ENCODE data around the gene TCF7L2. TPM values are rescaled to one million over a fixed set of nuclear protein-coding genes. Genes with fewer than 3 reads are reported as not detected.

TCF7L2 gene
- total RNA-seq, 1 experiment from 2014 or later: 14.8 TPM

GRCh38 chr10:113037218-113037617 is 87.2 kb downstream of the TCF7L2 start:
- H2AFZ ChIP-seq: no peak overlapping the region
- no peaks in the 10 kb centered on the region for H3F3A ChIP-seq (ENCODE audit: insufficient read depth, low read depth)
- BruUV-seq (replicated peaks): no TSS peak
- no peak for DNase-seq
- H3K4me3 ChIP-seq: no peak overlapping the region
- no peaks in the 10 kb centered on the region for H3K27me3 ChIP-seq (ENCODE audit: insufficient read depth, low read depth)
- no peak for TF ChIP-seq CTCF (conservative IDR thresholded peaks at IDR 0.05)
- no peak for TF ChIP-seq EZH2 (IDR thresholded peaks at IDR 0.05; ENCODE audit: low read depth)
- intact Hi-C loops (cut with micrococcal nuclease; ENCODE audit: unreplicated experiment): no loop called here
- H3K79me2 ChIP-seq (ENCODE audit: low read depth): no peaks in the 10 kb centered on the region
- POLR2A ChIA-PET (ENCODE audit: unreplicated experiment): no interaction called here
- H3K27ac ChIP-seq: no peak overlapping the region
- no peaks in the 10 kb centered on the region for H4K20me1 ChIP-seq (ENCODE audit: insufficient read depth)
- H3K9me2 ChIP-seq (ENCODE audit: insufficient read depth): no peaks in the 10 kb centered on the region
- CTCF ChIA-PET: no interaction called here
- no peaks in the 10 kb centered on the region for H3K9me3 ChIP-seq (ENCODE audit: insufficient read depth, low read depth)
- no peaks in the 10 kb centered on the region for H3K36me3 ChIP-seq (ENCODE audit: low read depth)
- peaks cover 6% of the 10 kb centered on the region for H3K4me1 ChIP-seq (replicated peaks; ENCODE audit: insufficient read depth)
- H3K4me2 ChIP-seq: no peak overlapping the region

- H4K20me1 ChIP-seq (ENCODE audit: insufficient read depth): no peaks in the 10 kb centered on the region
- no peaks in the 10 kb centered on the region for H3K27me3 ChIP-seq (ENCODE audit: insufficient read depth, low read depth)
- no peaks in the 10 kb centered on the region for H3K79me2 ChIP-seq (ENCODE audit: low read depth)
- no peak overlapping the region for H3K4me2 ChIP-seq
- H3K9me2 ChIP-seq (ENCODE audit: insufficient read depth): no peaks in the 10 kb centered on the region
- TF ChIP-seq CTCF (conservative IDR thresholded peaks at IDR 0.05) (no peak), EZH2 (IDR thresholded peaks at IDR 0.05; ENCODE audit: low read depth) (no peak)
- H3K4me3 ChIP-seq: no peak overlapping the region
- no TSS peak for BruUV-seq (replicated peaks)
- H2AFZ ChIP-seq: no peak overlapping the region
- H3K27ac ChIP-seq: no peak overlapping the region
- H3K9me3 ChIP-seq (ENCODE audit: insufficient read depth, low read depth): no peaks in the 10 kb centered on the region
- ChIA-PET CTCF (no interaction called here), POLR2A (ENCODE audit: unreplicated experiment) (no interaction called here)
- DNase-seq: no peak
- no peaks in the 10 kb centered on the region for H3K36me3 ChIP-seq (ENCODE audit: low read depth)
- H3K4me1 ChIP-seq (replicated peaks; ENCODE audit: insufficient read depth): peaks cover 11% of the 10 kb centered on the region
- intact Hi-C loops (cut with micrococcal nuclease; ENCODE audit: unreplicated experiment): no loop called here
- H3F3A ChIP-seq (ENCODE audit: insufficient read depth, low read depth): no peaks in the 10 kb centered on the region
Measured at GRCh38 chr10:113038183-113038582, 88.1 kb downstream of the TCF7L2 start.

- DNase-seq: no peak
- Histone ChIP-seq H3K27ac (no peak overlapping the region), H3K79me2 (ENCODE audit: low read depth) (no peaks in the 10 kb centered on the region), H3K4me3 (no peak overlapping the region), H3F3A (ENCODE audit: insufficient read depth, low read depth) (no peaks in the 10 kb centered on the region), H3K27me3 (ENCODE audit: insufficient read depth, low read depth) (no peaks in the 10 kb centered on the region), H3K4me1 (replicated peaks; ENCODE audit: insufficient read depth) (peaks cover 11% of the 10 kb centered on the region), H3K4me2 (no peak overlapping the region), H2AFZ (no peak overlapping the region), H3K9me3 (ENCODE audit: insufficient read depth, low read depth) (no peaks in the 10 kb centered on the region), H4K20me1 (ENCODE audit: insufficient read depth) (no peaks in the 10 kb centered on the region), H3K36me3 (ENCODE audit: low read depth) (no peaks in the 10 kb centered on the region), H3K9me2 (ENCODE audit: insufficient read depth) (no peaks in the 10 kb centered on the region)
- BruUV-seq (replicated peaks): no TSS peak
- TF ChIP-seq CTCF (conservative IDR thresholded peaks at IDR 0.05) (no peak), EZH2 (IDR thresholded peaks at IDR 0.05; ENCODE audit: low read depth) (no peak)
- intact Hi-C loops (cut with micrococcal nuclease; ENCODE audit: unreplicated experiment): no loop called here
- ChIA-PET POLR2A (ENCODE audit: unreplicated experiment) (no interaction called here), CTCF (no interaction called here)
Measured at GRCh38 chr10:113038985-113039384, 88.9 kb downstream of the TCF7L2 start.
